NB4 (cell line): ENCODE data around the gene TSPAN7.

ENCODE experiments used
- MAX ChIP-seq: IDR thresholded peaks from 2 replicates; pipeline ENCODE4 v1.6.1; 2011; ENCODE audit warnings: low read depth, low read length
- POLR2A ChIP-seq: IDR thresholded peaks from 2 replicates; pipeline ENCODE4 v1.6.1; 2011; ENCODE audit warnings: mild to moderate bottlenecking; ENCODE audit not compliant: insufficient read length; ENCODE audit errors: extremely low read depth
- TF ChIP-seq, protein P1 (sequence below): IDR thresholded peaks from one replicate; pipeline ENCODE4 v1.5.1; 2012; ENCODE audit warnings: low read depth, low read length

DNA sequence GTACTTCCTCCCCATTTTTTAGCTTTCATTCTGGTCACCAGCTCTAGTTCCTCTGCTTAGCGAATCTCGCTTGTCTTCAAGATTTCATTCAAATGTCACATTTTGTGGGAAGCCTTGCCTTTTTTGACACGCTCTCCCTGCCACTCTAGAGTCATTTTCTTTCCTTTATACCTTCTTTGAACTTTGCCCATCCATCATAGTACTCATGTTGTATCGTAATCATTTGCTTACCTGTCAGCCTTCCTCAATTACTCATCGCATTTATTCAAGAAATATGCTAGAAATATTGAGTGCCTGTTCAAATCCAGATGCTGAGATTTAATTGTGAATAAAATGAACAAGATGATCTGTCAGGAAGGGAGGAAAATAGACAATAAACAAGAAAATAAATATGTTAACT, 21.8 kb downstream of the TSPAN7 start:
- TF ChIP-seq, protein P1, sequence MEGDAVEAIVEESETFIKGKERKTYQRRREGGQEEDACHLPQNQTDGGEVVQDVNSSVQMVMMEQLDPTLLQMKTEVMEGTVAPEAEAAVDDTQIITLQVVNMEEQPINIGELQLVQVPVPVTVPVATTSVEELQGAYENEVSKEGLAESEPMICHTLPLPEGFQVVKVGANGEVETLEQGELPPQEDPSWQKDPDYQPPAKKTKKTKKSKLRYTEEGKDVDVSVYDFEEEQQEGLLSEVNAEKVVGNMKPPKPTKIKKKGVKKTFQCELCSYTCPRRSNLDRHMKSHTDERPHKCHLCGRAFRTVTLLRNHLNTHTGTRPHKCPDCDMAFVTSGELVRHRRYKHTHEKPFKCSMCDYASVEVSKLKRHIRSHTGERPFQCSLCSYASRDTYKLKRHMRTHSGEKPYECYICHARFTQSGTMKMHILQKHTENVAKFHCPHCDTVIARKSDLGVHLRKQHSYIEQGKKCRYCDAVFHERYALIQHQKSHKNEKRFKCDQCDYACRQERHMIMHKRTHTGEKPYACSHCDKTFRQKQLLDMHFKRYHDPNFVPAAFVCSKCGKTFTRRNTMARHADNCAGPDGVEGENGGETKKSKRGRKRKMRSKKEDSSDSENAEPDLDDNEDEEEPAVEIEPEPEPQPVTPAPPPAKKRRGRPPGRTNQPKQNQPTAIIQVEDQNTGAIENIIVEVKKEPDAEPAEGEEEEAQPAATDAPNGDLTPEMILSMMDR, result no peak
- TF ChIP-seq POLR2A (no peak), MAX (no peak)
